GM21423 (cell line): ENCODE results near the gene CHST11.

Source experiments
- ATAC-seq: cut with Tn5 transposase; IDR thresholded peaks from one replicate; pipeline ENCODE4 v1.9.1; 2021; ENCODE audit warnings: mild to moderate bottlenecking, moderate library complexity; ENCODE audit not compliant: unreplicated experiment

CHST11 gene

GRCh38 chr12:104427547-104427938, 29.2 kb upstream of the CHST11 start:
- ATAC-seq = no peak

- ATAC-seq = no peak
Measured at GRCh38 chr12:104433061-104433460, 23.7 kb upstream of the CHST11 start.

GRCh38 chr12:104434129-104434528, 22.6 kb upstream of the CHST11 start:
- no peak for ATAC-seq

- ATAC-seq = no peak
Measured at GRCh38 chr12:104435175-104435574, 21.6 kb upstream of the CHST11 start.

GRCh38 chr12:104435765-104436164, 21.0 kb upstream of the CHST11 start:
- no peak for ATAC-seq

GRCh38 chr12:104436790-104437189, 20.0 kb upstream of the CHST11 start:
- no peak for ATAC-seq

- no peak for ATAC-seq
Measured at GRCh38 chr12:104438134-104438533, 18.6 kb upstream of the CHST11 start.

GRCh38 chr12:104439137-104439536, 17.6 kb upstream of the CHST11 start:
- ATAC-seq = no peak

GRCh38 chr12:104443008-104443407, 13.7 kb upstream of the CHST11 start:
- no peak for ATAC-seq

- no peak for ATAC-seq
Measured at GRCh38 chr12:104446646-104447421, 9.9 kb upstream of the CHST11 start.

GRCh38 chr12:104448031-104448430, 8.7 kb upstream of the CHST11 start:
- ATAC-seq = no peak

- ATAC-seq = no peak
Measured at GRCh38 chr12:104448451-104448850, 8.3 kb upstream of the CHST11 start.

- ATAC-seq = no peak
Measured at GRCh38 chr12:104450700-104451099, 6.0 kb upstream of the CHST11 start.

- ATAC-seq = no peak
Measured at GRCh38 chr12:104452087-104452486, 4.7 kb upstream of the CHST11 start.

- ATAC-seq = no peak
Measured at GRCh38 chr12:104453133-104453532, 3.6 kb upstream of the CHST11 start.

- no peak for ATAC-seq
Measured at GRCh38 chr12:104454997-104455396, 1.8 kb upstream of the CHST11 start.

- ATAC-seq = no peak
Measured at GRCh38 chr12:104455578-104456416, 951 bp upstream of the CHST11 start.

GRCh38 chr12:104456950-104457745, 400 bp downstream of the CHST11 start:
- ATAC-seq = peak; percentile 18

GRCh38 chr12:104457746-104458693, 1.3 kb downstream of the CHST11 start:
- ATAC-seq = no peak

- ATAC-seq = no peak
Measured at GRCh38 chr12:104458694-104459367, 2.1 kb downstream of the CHST11 start.
